Left ventricle myocardium inferior (tissue), 1 donor: ENCODE measurements around the gene ARL13B. TPM values are rescaled to one million over a fixed set of nuclear protein-coding genes. Genes with fewer than 3 reads are reported as not detected.

ENCODE experiments used
- DNase-seq: peaks from one replicate; pipeline ENCODE4 v3.0.0-alpha.2; 2020
- H3K27ac ChIP-seq: fragments of 200-600 bp; replicated peaks from 2 replicates; pipeline ENCODE4 v1.8.0; 2021
- H3K27me3 ChIP-seq: fragments of 200-600 bp; 2 replicates; pipeline ENCODE4 v1.8.0; 2021; ENCODE audit warnings: low read depth
- H3K36me3 ChIP-seq: fragments of 200-600 bp; 2 replicates; pipeline ENCODE4 v1.8.0; 2021
- H3K4me1 ChIP-seq: fragments of 200-600 bp; 2 replicates; pipeline ENCODE4 v1.8.0; 2021
- H3K4me3 ChIP-seq: fragments of 200-600 bp; 2 replicates; pipeline ENCODE4 v1.8.0; 2021; ENCODE audit warnings: mild to moderate bottlenecking, moderate library complexity
- H3K9me3 ChIP-seq: fragments of 200-600 bp; replicated peaks from 2 replicates; pipeline ENCODE4 v1.8.0; 2021
- intact Hi-C: fragments of 100-400 bp; cut with micrococcal nuclease; formaldehyde crosslinking; loops from one replicate; pipeline ENCODE4 v1.11.0; 2022
- total RNA-seq: library from RNA; stranded (reverse); fragmentation: NEBNext Ultra II Directional; extraction: Animal tissue kit (Norgen Biotek cat#: 25700); gene quantifications from one replicate; pipeline ENCODE4 v1.2.1, GENCODE V29; 2021
- TF ChIP-seq, protein P1 (sequence below): fragments of 200-600 bp; IDR thresholded peaks from 2 replicates; pipeline ENCODE4 v1.8.0; 2021; ENCODE audit warnings: antibody characterized with exemption, mild to moderate bottlenecking, borderline replicate concordance
- donor health status: DM: no; HTN: yes; CAD: no; lungs with severe emphysema.

ARL13B gene
- total RNA-seq, 1 donor from 2014 or later, result 5.6 TPM

DNA sequence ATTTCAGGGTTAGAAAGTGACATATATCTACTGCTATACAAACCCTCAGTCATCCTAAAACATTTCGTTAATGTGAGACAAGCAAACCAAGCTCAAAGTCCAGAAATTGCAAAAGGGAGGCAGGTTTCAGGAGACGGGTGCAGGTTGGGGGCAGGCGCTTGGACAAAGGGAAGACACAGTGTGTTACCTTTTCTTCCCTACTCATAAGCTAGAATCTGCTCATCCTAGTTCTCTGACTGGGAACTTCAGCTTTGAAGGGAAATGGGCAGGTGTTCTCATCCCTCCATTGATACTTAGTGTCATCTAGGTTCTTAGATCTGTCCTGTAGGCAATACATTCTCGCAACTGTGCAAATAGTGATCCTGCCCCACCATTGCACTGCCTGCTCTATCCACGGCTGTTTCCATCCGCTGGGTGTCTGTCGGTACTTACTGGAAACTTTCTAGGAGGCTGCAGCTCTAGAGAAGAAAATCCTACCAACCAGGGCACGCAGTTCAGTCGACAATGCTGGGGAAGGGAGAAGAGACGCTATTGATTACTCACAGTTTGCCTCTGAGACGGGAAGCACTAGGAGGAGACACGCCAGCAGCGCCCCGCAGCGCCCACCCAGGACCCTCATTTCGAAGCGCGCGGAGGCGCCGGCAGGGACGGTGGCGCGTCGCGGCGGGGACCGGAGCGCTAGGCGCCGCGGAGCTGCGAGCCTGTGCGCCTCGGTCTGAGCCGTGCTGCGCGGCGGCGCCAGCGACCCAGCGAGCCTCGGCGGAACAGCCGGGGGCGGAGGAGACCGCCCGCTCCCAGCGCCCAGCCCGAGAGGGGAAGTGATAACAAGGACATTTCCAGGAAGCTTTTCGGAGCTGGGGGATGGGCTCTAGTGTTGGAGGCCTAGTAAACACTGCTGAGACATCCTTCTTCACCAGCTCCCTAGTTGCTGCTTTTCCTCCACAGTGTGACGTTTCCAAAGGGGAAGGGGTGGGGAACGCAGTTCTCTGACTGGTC, 6.5 kb upstream of the ARL13B start, which contains the start of gene PROS1:
TSS of gene PROS1 (minus strand) at position 766 of the 996 bp plus-strand sequence. CDS start at position 619, 147 bp downstream.
- intact Hi-C loops, result no loop called here
- H3K4me1 ChIP-seq, result peaks cover 25% of the 10 kb centered on the region
- peak within 1 kb of the TSS; percentile 73 for H3K4me3 ChIP-seq
- H3K27ac ChIP-seq, result peak within 1 kb of the TSS; percentile 94
- no peaks in the 10 kb centered on the region for H3K27me3 ChIP-seq
- H3K36me3 ChIP-seq, result no peaks in the 10 kb centered on the region
- H3K9me3 ChIP-seq, result no peaks in the 10 kb centered on the region
- DNase-seq, result peak; percentile 85
- TF ChIP-seq, protein P1, sequence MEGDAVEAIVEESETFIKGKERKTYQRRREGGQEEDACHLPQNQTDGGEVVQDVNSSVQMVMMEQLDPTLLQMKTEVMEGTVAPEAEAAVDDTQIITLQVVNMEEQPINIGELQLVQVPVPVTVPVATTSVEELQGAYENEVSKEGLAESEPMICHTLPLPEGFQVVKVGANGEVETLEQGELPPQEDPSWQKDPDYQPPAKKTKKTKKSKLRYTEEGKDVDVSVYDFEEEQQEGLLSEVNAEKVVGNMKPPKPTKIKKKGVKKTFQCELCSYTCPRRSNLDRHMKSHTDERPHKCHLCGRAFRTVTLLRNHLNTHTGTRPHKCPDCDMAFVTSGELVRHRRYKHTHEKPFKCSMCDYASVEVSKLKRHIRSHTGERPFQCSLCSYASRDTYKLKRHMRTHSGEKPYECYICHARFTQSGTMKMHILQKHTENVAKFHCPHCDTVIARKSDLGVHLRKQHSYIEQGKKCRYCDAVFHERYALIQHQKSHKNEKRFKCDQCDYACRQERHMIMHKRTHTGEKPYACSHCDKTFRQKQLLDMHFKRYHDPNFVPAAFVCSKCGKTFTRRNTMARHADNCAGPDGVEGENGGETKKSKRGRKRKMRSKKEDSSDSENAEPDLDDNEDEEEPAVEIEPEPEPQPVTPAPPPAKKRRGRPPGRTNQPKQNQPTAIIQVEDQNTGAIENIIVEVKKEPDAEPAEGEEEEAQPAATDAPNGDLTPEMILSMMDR, result peak; percentile 21

GRCh38 chr3:93981649-93982048, 1.7 kb downstream of the ARL13B start:
- H3K27ac ChIP-seq, result no peak overlapping the region
- no peak overlapping the region for H3K4me3 ChIP-seq
- peaks cover 21% of the 10 kb centered on the region for H3K4me1 ChIP-seq
- no peaks in the 10 kb centered on the region for H3K9me3 ChIP-seq
- no peaks in the 10 kb centered on the region for H3K36me3 ChIP-seq
- TF ChIP-seq, protein P1, result no peak
- no peak for DNase-seq
- intact Hi-C loops, result no loop called here
- H3K27me3 ChIP-seq, result no peaks in the 10 kb centered on the region

- intact Hi-C loops, result no loop called here
- H3K9me3 ChIP-seq, result no peaks in the 10 kb centered on the region
- DNase-seq, result no peak
- no peaks in the 10 kb centered on the region for H3K36me3 ChIP-seq
- no peak overlapping the region for H3K27ac ChIP-seq
- no peaks in the 10 kb centered on the region for H3K27me3 ChIP-seq
- no peak overlapping the region for H3K4me3 ChIP-seq
- TF ChIP-seq, protein P1, result no peak
- peaks cover 23% of the 10 kb centered on the region for H3K4me1 ChIP-seq
Observed at GRCh38 chr3:93983408-93983807, 3.5 kb downstream of the ARL13B start.

DNA sequence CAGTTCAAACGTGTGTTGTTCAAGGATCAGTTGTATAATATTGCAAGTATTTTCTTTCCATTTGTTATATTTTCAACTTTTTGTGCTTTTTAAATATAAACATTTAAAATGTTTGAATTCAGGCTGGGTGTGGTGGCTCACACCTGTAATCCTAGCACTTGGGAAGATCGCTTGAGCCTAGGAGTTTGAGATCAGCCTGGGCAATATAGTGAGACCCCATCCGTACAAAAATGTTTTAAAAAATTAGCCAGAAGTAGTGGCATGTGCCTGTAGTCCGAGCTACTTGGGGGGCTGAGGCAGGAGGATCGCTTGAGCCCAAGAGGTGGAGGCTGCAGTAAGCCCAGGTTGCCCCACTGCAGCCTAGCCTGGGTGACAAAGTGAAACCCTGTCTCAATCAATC, 4.7 kb downstream of the ARL13B start:
- peaks cover 25% of the 10 kb centered on the region for H3K4me1 ChIP-seq
- no peak overlapping the region for H3K4me3 ChIP-seq
- H3K36me3 ChIP-seq, result no peaks in the 10 kb centered on the region
- TF ChIP-seq, protein P1, result no peak
- H3K27me3 ChIP-seq, result no peaks in the 10 kb centered on the region
- no peak for DNase-seq
- H3K9me3 ChIP-seq, result no peaks in the 10 kb centered on the region
- no peak overlapping the region for H3K27ac ChIP-seq
- intact Hi-C loops, result no loop called here

DNA sequence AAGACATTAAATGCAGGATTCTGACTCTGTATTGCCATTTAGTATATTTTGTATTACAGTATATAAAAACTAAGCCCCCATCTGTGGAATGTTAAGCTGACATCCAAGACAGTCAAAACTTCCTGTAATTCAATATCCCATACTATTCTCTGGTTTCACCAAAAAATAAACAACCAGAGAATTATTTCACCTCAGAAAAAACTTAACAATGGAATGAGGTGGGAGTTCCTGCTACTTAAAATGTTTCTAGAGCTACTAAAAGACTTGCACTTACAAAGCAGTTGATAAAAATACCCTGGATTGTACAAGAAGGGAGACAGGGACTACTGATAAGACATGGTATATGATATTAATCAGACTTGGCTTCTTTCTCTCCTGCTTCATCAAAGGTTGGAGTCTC, 8.3 kb downstream of the ARL13B start:
- no peak for DNase-seq
- Histone ChIP-seq H3K27ac (no peak overlapping the region), H3K4me3 (no peak overlapping the region)

More for the DNA sequence above, 8.3 kb downstream of the ARL13B start:
- Histone ChIP-seq H3K9me3 (no peaks in the 10 kb centered on the region), H3K36me3 (no peaks in the 10 kb centered on the region), H3K4me1 (peaks cover 9% of the 10 kb centered on the region), H3K27me3 (no peaks in the 10 kb centered on the region)
- intact Hi-C loops, result no loop called here
- TF ChIP-seq, protein P1, result no peak
